Tibial nerve (tissue), 4 donors: ENCODE results near the gene ELMO1. TPM values are rescaled to one million over a fixed set of nuclear protein-coding genes. Genes with fewer than 3 reads are reported as not detected.
A peak's percentile ranks its signal among the peaks of the same experiment; 100 is the strongest.

Experiments used
- DNase-seq, 2 donors: peaks; one replicate each; pipeline ENCODE4 v3.0.0-alpha.2; 2019; ENCODE audit warnings: low spot score in 2 of 2
- H3K27ac ChIP-seq, 4 donors: fragments of 200-600 bp; sonication (generic) in 3 of 4; one replicate each; pipeline ENCODE4 v1.5.1; 2017 to 2019; ENCODE audit warnings: mild to moderate bottlenecking in 1 of 4
- H3K27me3 ChIP-seq, 2 donors: fragments of 200-600 bp; sonication (generic) in 1 of 2; one replicate each; pipeline versions ENCODE4 v1.5.1 to v1.6.0; 2017 to 2019
- H3K36me3 ChIP-seq, 3 donors: fragments of 200-600 bp; sonication (generic); one replicate each; pipeline ENCODE4 v1.5.1; 2018 to 2019
- H3K4me1 ChIP-seq, 4 donors: fragments of 200-600 bp; sonication (generic) in 3 of 4; one replicate each; pipeline ENCODE4 v1.5.1; 2017 to 2019
- H3K4me3 ChIP-seq, 4 donors: fragments of 200-600 bp; sonication (generic) in 3 of 4; one replicate each; pipeline ENCODE4 v1.5.1; 2017 to 2019; ENCODE audit warnings: mild to moderate bottlenecking in 1 of 4, moderate library complexity in 1 of 4
- H3K9me3 ChIP-seq, 4 donors: fragments of 200-600 bp; sonication (generic) in 3 of 4; one replicate each; pipeline ENCODE4 v1.5.1; 2017 to 2019
- EP300 ChIP-seq, 2 donors: sonication (generic); formaldehyde crosslinking; IDR thresholded peaks; one replicate each; pipeline ENCODE4 v1.6.1; 2017; ENCODE audit warnings: antibody characterized with exemption in 2 of 2, mild to moderate bottlenecking in 1 of 2
- POLR2A ChIP-seq, 2 donors: fragments of 450-650 bp; IDR thresholded peaks; one replicate each; pipeline ENCODE4 v1.6.1; 2017; ENCODE audit warnings: antibody characterized with exemption in 2 of 2, mild to moderate bottlenecking in 2 of 2, moderate library complexity in 2 of 2
- WGBS, 2 donors: methylation state at CpG; one replicate each; pipeline ENCODE4 v1.1.5; 2018; 5-methylcytosine and 5-hydroxymethylcytosine counted together
- total RNA-seq, 4 donors: library from RNA; depleted of rRNA; stranded (reverse); fragments of >200 nt; gene quantifications; one replicate each; pipeline ENCODE4 v1.1.0, GENCODE V29; 2016
- TF ChIP-seq, protein P1 (sequence below), 5 experiments: fragments of 200-600 bp in 3 of 5; fragments of 450-650 bp in 2 of 5; sonication (generic) in 3 of 5; IDR thresholded peaks; one replicate each; pipeline ENCODE4 v1.5.1; 2016 to 2019; ENCODE audit warnings: antibody characterized with exemption in 5 of 5, mild to moderate bottlenecking in 3 of 5, moderate library complexity in 2 of 5

The ELMO1 gene
- total RNA-seq, 4 donors from 2014 or later = 196 to 328 (median 268) TPM

DNA sequence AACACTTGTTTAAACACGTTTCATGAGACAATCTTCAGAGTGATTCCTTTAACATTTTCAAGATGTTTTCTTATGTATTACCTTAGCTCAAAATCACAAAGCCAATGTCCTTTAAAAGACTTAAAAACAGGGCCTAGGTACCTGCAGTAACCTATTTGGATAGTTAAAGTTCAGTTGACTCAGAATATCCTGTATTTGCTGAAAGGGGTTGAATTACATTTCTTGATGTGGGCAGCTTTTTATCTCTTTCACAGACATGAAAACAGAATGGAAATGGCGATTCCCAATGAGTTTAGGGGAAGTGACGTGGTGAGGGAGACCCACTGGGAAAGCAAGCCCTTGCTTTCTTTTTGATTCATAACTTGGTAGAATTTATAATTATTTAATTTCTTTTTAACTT is 400.0 kb downstream of the ELMO1 start:
- TF ChIP-seq POLR2A (IDR thresholded peaks at IDR 0.05) = no peak
- no peak for TF ChIP-seq EP300 (IDR thresholded peaks at IDR 0.05)
- TF ChIP-seq, protein P1, sequence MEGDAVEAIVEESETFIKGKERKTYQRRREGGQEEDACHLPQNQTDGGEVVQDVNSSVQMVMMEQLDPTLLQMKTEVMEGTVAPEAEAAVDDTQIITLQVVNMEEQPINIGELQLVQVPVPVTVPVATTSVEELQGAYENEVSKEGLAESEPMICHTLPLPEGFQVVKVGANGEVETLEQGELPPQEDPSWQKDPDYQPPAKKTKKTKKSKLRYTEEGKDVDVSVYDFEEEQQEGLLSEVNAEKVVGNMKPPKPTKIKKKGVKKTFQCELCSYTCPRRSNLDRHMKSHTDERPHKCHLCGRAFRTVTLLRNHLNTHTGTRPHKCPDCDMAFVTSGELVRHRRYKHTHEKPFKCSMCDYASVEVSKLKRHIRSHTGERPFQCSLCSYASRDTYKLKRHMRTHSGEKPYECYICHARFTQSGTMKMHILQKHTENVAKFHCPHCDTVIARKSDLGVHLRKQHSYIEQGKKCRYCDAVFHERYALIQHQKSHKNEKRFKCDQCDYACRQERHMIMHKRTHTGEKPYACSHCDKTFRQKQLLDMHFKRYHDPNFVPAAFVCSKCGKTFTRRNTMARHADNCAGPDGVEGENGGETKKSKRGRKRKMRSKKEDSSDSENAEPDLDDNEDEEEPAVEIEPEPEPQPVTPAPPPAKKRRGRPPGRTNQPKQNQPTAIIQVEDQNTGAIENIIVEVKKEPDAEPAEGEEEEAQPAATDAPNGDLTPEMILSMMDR (IDR thresholded peaks at IDR 0.05) = no peak
- no peak for DNase-seq
- 84 to 88% methylated on average over 3 of the region's 3 CpGs for WGBS, 2 donors

DNA sequence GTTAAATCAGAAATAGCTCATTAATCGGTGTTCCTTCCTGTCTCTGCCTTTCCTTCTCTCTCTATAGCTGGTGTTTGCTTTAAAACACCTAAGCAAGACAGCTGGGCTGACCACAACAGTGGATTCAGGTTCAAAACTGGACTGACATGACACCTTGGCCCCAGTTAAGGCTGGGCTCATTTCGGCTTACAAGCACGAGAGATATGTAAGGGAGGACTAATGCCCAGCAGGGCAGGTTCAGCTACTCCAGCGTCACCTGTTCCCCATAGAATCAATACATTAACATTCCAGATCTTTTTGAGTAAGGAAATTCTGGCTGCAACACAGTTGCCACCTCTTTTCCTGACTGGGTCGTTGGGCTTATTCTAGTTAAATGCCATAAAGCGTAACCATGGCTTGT is 401.4 kb downstream of the ELMO1 start:
- no peaks in the 10 kb centered on the region for H3K27me3 ChIP-seq
- H3K9me3 ChIP-seq = no peaks in the 10 kb centered on the region
- H3K4me1 ChIP-seq = peaks cover 0 to 26% (median 19%) of the 10 kb centered on the region in 4 donors
- 79 to 84% methylated on average over 6 of the region's 6 CpGs for WGBS, 2 donors
- no peak for DNase-seq
- no peak overlapping the region for H3K4me3 ChIP-seq
- H3K27ac ChIP-seq = peak overlapping the region in 1 of 4 donors; percentile 29
- TF ChIP-seq, protein P1 (IDR thresholded peaks at IDR 0.05) = no peak
- no peak for TF ChIP-seq POLR2A (IDR thresholded peaks at IDR 0.05)
- H3K36me3 ChIP-seq = no peaks in the 10 kb centered on the region

More for the DNA sequence above, 400.0 kb downstream of the ELMO1 start:
- H3K4me3 ChIP-seq = no peak overlapping the region
- peaks cover 0 to 26% (median 19%) of the 10 kb centered on the region in 4 donors for H3K4me1 ChIP-seq
- no peaks in the 10 kb centered on the region for H3K36me3 ChIP-seq
- H3K27me3 ChIP-seq = no peaks in the 10 kb centered on the region
- H3K27ac ChIP-seq = no peak overlapping the region
- H3K9me3 ChIP-seq = no peaks in the 10 kb centered on the region

DNA sequence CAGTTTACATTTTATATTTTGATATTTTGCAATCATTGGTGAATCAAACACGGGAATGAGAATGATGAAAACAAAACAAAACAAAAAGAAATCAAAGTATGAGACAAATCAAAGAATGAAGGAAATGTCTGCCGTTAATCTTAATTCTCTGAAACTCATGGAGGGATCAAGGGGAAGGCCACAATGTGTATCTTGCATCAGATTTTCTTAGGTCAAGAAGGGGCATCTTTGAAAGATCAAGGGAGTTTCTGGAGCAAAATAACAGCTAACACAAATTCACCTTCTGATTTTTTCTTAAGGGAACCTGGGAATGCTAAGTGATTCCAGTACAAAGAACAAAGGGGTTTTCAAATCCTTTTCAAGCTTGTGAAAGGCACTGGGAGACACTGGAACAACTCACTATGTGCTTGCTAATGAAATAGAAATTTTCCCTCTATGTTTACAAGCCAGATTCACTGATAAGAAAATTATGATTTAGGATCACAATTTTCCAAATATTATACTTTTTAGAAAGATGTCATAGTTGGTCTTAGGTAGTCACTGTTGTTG is 402.1 kb downstream of the ELMO1 start:
- Histone ChIP-seq H3K4me3 (no peak overlapping the region), H3K4me1 (peaks cover 0 to 26% (median 19%) of the 10 kb centered on the region in 4 donors), H3K27ac (peak overlapping the region in 1 of 4 donors; percentile 65), H3K27me3 (no peaks in the 10 kb centered on the region), H3K36me3 (no peaks in the 10 kb centered on the region), H3K9me3 (no peaks in the 10 kb centered on the region)
- no peak for DNase-seq
- TF ChIP-seq POLR2A (IDR thresholded peaks at IDR 0.05) = no peak
- TF ChIP-seq EP300 (IDR thresholded peaks at IDR 0.05) = no peak
- TF ChIP-seq, protein P1 (IDR thresholded peaks at IDR 0.05) = no peak
- 50 to 55% methylated on average over 2 of the region's 2 CpGs for WGBS, 2 donors

DNA sequence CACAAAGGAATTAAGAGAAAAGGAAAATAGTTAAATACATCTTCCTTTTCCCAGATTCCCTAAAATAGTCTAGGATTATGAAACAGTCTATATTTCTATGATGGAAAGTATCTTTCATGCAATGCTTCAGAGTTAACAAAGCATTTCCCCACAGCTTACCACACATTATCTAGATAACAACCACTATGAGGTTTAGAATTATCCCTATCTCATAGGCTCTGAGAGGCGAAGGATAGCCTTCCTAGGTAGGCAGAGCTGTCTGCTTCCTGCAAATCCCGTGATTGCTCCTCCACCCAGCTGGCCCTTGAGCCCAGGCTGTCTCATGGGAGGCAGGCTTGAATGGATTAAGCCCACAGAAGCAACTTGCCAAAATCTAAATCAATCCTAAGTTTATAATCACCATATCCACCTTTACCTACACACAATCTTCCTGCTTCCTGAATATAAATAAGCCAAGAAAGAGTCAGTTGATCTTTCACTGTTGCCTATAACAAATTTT is 402.9 kb downstream of the ELMO1 start:
- no peak overlapping the region for H3K4me3 ChIP-seq
- H3K27me3 ChIP-seq = no peaks in the 10 kb centered on the region
- 54 to 70% methylated on average over 2 of the region's 2 CpGs for WGBS, 2 donors
- H3K36me3 ChIP-seq = no peaks in the 10 kb centered on the region
- H3K4me1 ChIP-seq = peaks cover 0 to 26% (median 19%) of the 10 kb centered on the region in 4 donors
- no peak for DNase-seq
- no peak for TF ChIP-seq EP300 (IDR thresholded peaks at IDR 0.05)
- no peak for TF ChIP-seq POLR2A (IDR thresholded peaks at IDR 0.05)
- TF ChIP-seq, protein P1 (IDR thresholded peaks at IDR 0.05) = no peak
- H3K27ac ChIP-seq = peak overlapping the region in 1 of 4 donors; percentile 65
- no peaks in the 10 kb centered on the region for H3K9me3 ChIP-seq

DNA sequence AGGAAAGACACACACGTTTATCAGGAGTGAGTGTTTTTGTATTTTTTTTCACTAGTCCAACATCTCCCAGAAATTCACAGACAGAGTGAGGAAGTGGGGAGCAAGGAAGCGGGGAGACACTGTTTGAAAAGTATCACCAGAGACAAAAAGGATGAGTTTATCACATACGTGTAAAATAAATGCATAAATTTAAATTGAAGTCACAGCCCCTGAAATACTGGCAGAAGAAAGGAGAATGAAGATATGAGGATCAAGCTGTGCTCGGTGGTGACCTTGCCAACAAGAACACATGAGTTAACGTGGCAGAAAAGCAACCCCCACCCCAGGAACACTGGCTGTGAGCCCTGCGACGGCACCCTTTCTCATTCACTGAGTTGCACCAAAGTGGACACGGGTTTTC is 407.2 kb downstream of the ELMO1 start:
- Histone ChIP-seq H3K36me3 (peaks cover 0 to 18% (median 0%) of the 10 kb centered on the region in 3 donors), H3K27me3 (no peaks in the 10 kb centered on the region), H3K9me3 (peaks cover 0 to 17% (median 3%) of the 10 kb centered on the region in 4 donors), H3K4me3 (no peak overlapping the region), H3K27ac (no peak overlapping the region), H3K4me1 (peaks cover 0 to 15% (median 11%) of the 10 kb centered on the region in 4 donors)
- TF ChIP-seq POLR2A (IDR thresholded peaks at IDR 0.05) = no peak
- TF ChIP-seq, protein P1 (IDR thresholded peaks at IDR 0.05) = no peak
- TF ChIP-seq EP300 (IDR thresholded peaks at IDR 0.05) = no peak
- no peak for DNase-seq
- WGBS, 2 donors = 62 to 70% methylated on average over 8 of the region's 8 CpGs
